ENCODE measurements around the gene CNIH2. TPM values are rescaled to one million over a fixed set of nuclear protein-coding genes. Genes with fewer than 3 reads are reported as not detected.
A peak's percentile ranks its signal among the peaks of the same experiment; 100 is the strongest.
"Not testable (repeated sequence)": the region's sequence is repeated elsewhere in the genome, so short reads cannot be mapped to it uniquely, and the experiment has no call there.

Gene CNIH2
- polyA plus RNA-seq (ENCODE audit: insufficient read depth in 1 of 5, insufficient read length in 5 of 5, low replicate concordance in 1 of 5), result 1 to 10 TPM; 3.4 to 5.2 (median 4.0) TPM
- long read RNA-seq, donor 1, partial matches to known transcripts, result 0 of 4 reads
- long read RNA-seq, donor 1, other reads (novel, unspliced or antisense), result 0 of 4 reads
- long read RNA-seq, donor 2, partial matches to known transcripts, result 0 of 4 reads
- long read RNA-seq, donor 2, other reads (novel, unspliced or antisense), result 0 of 4 reads
- long read RNA-seq, donor 3, partial matches to known transcripts, result 0 of 5 reads
- long read RNA-seq, donor 3, other reads (novel, unspliced or antisense), result 0 of 5 reads
- long read RNA-seq, donor 4, partial matches to known transcripts, result 5 of 6 reads
- long read RNA-seq, donor 4, other reads (novel, unspliced or antisense), result 0 of 6 reads
- long read RNA-seq, donor 5, partial matches to known transcripts, result 0 of 1 reads
- long read RNA-seq, donor 5, other reads (novel, unspliced or antisense), result 0 of 1 reads
- long read RNA-seq, donor 6, partial matches to known transcripts, result 0 of 2 reads
- long read RNA-seq, donor 6, other reads (novel, unspliced or antisense), result 0 of 2 reads
- long read RNA-seq, donor 7, partial matches to known transcripts, result 0 of 1 reads
- long read RNA-seq, donor 7, other reads (novel, unspliced or antisense), result 0 of 1 reads
- long read RNA-seq, donor 8, partial matches to known transcripts, result 16 of 36 reads
- long read RNA-seq, donor 8, other reads (novel, unspliced or antisense), result 20 of 36 reads

- no peak for DNase-seq
Measured at GRCh38 chr11:66277471-66278362, at the start of gene CNIH2. TSS of gene CNIH2 (plus strand) at chr11:66278175. CDS start at chr11:66278457, 282 bp downstream.

DNA sequence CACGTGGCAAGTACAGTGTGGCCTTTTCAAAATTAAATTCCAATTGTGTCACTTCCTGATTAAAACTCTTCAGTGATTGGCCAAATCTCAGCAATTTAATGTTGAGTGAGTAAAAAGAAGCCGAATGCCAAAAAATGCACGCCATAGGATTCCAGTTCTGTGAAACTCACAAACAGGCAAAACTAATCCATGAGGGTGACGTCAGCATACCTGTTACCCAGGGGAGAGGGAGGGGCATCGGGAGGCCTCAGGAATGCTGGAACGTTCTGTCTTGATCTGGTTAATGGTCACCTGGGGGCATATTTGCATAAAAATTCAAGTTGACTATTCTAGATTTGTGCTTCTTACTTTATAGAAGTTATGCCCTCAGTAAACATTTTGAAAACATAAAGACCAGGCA, 49.5 kb upstream of the CNIH2 start:
- peak; percentile 46 to 50 for DNase-seq

DNA sequence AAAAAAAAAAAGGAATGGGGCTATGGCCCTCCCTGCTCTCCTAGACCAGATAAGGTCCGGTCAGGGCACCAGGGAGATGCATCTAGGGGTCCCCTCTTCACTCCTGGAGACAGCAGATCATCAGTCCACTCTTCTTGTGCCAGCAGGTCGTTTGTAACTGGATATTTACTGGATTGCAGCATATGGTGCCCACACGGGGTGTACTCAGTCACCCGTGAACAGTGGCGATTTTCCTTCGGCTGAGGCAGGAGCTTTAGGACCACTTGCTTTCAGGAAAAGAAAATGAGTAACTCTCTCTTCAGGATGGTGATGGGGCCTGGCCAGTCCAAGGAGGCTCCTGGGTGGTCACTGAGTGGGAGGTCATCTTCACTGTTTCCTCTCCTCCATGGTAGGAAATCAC, 47.8 kb upstream of the CNIH2 start:
- DNase-seq, result no peak

- DNase-seq, result no peak
Measured at GRCh38 chr11:66230978-66231377, 47.0 kb upstream of the CNIH2 start.

DNA sequence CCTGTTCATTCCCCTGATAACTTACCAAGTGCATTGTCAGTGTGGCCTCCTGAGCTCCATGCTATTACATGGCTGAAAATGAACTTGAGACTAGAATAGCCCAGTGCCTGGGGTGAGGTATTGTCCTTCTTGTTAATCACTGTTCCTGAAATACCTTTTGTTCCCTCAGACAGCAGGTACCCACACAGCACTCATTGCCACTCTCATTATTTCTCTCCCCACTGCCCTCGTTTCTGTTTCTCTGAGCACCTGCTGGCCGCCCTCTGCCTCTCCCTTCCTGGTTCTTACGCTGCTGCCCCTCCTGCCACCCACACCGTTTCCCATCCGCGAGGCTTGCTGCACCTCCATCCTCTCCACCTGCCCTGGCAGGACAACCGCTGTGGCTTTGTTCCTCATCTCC, 46.4 kb upstream of the CNIH2 start:
- DNase-seq, result no peak

- no peak for DNase-seq
Measured at GRCh38 chr11:66232769-66233168, 45.2 kb upstream of the CNIH2 start.

DNA sequence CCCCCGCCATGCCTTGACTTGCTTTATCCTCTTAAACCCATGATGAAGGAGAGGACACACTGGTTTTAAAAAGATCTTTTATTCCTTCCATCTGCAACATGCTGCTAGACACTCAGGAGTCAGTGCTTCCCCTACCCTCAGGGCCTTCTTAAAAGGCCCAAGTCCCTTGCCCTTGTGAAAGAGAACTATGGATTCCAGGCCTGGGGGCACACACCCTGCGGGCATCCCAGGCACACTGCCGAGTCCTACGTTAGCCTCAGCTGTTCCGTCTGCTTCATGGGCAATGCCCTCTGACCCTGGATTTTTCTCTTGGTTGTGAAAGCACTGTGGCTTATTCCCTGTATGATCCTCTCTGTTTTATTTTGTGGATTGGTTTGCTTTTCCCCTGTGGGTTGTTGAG, 44.7 kb upstream of the CNIH2 start:
- DNase-seq, result no peak

GRCh38 chr11:66235141-66235540, 42.8 kb upstream of the CNIH2 start:
- DNase-seq, result no peak

DNA sequence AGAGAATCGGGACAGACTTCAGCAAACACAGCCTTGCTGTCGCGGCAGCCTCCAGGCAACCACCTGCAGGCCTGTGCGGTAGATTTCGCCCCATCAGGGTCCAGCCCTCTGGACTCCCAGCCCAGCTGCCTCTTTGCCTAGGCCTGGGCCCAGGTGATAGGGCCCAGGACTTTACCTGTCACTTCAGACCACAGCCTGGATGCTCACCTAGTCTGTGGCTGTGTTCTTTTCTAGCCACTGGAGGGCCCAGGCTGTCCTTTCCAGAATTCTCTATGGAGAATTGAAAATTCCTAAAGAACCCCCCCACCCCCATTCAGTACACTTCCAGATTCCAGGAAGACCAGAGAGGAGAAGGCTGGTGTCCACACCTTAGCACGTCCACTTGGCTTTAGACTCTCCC, 40.1 kb upstream of the CNIH2 start:
- DNase-seq, result no peak

DNA sequence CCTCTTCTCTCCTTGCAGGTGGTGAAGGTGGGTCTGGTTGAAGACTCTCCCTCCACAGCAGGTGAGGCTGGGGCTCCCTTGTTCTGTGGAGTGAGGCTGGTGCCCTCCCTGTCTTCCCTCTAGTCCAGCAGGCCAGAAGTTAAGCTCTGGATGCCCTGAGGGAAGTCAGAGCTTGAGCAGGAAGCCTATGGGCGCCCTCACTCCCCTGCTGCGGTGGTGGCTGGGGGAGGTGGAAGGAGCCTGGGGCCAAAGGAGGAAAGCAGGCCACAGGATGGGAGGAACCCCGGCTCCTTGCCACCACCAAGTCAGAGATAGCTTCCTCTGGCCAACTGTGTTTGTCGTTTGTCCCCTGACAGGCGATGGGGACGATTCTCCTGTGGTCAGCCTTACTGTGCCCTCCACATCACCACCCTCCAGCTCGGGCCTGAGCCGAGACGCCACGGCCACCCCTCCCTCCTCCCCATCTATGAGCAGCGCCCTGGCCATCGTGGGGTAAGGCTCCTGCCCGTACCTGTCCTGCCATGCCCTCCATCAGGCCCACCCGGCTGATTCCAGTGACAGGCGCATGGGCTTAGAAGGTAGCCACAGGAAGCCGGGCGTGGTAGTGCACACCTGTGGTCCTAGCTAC, 39.1 kb upstream of the CNIH2 start:
- DNase-seq, result no peak

GRCh38 chr11:66239511-66239910, 38.5 kb upstream of the CNIH2 start:
- DNase-seq, result no peak

DNA sequence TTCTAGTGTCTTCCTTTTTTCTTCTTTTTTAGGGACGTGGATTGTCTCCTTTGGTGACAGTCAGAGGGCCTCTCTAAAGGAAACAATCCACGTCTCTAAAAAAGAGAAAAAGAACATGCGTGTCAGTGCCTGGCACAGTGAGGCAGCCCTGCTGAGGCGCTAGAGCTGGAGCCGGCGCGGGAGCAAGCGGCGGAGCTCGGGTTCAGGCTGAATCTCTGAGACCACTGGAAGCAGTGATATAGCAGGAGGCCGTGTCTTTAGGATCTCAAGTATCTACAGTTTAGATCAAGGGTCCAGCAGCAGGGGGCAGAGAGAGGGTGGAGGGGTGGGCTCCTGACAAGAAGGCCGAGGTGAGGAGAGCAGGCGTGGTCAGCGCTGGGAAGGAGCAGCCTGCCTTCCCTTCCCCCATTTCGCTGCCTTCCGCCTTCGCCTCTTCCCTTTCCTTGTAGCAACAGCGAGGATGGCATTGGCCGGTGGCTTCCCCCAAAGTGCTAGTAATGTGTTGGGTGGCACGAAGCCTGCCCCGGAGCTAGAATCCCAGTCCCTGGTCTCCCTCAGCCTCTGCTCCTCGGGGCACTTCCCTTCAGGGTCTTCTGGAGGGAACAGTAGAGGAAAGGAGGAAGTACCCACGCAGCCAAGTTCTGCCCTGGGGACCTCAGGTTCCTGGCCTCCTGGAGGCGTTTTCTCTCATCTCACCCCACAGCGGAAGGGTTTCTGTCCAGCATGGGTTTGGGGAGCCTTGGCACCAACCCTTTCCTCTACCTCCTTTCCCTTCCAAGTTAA, 37.8 kb upstream of the CNIH2 start:
- no peak for DNase-seq

GRCh38 chr11:66240781-66241136, 37.2 kb upstream of the CNIH2 start:
- DNase-seq, result no peak

DNA sequence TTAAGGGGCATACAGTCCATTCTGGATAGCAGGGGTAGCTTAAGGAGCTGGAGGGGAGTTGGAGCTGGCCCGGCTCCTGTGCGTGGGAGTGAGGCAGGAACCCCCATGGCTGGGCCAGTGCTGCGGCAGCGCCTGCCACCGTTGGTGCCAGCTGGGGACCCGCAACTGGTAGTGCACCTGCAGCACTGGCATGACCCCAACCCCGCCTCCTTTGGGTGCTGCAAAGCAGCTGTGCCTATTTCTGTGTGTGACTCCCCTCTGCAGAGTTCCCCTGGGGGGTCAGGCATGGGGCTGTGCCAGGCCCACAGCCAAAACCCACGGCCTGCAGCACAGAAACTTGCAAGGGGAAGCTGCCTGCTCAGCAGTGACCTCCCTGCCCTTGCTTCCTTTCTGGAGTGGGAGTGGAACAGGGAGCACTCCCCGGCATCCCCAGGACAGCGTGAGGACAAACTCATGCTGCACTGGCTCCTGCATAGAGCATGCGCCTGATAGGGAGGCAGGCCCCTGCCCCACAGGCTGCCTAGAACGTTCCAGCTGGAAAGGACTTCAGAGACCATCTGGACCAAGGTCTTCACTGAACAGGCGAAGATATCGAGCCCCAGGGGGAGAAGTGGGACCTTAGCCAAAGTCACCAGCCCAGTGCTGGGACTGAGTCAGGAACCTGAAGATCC, 35.7 kb upstream of the CNIH2 start:
- DNase-seq, result no peak

DNA sequence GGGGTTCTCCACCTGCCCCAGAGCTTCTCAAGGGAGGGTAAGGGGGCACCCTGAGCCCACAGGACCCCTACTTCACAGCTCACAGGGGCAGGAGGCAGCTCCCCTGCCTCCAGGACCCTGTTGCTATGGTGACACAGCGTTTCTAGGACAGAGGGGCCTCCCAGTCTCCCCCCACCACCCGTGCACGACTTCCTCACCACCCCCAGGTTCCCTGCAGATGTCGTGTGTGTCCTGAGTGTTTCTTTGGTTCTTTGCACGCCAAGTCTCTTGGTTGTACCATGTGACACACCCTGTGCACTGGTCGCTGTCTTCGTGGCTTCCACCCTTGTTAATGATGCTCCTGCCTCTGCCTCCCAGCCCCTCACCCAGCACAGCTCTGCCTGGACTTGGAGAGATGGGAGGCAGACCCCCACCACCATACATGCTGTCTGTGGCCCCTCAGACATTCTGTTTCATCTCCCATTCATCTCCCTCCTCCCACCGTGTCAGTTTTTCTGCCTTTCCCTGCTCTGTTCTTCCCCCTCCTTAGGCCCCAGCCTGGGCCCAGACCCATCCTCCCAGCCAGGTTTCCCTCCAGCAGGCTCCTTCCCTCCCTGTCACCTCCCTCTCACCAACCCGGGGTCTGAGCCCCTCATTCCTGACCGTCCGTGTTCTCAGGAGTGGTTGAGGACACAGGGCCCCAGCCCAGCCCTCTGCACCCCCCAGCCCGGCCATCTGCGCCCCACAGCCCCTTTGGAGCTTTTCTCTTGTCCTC, 34.0 kb upstream of the CNIH2 start:
- no peak for DNase-seq

GRCh38 chr11:66247295-66247694, 30.7 kb upstream of the CNIH2 start:
- DNase-seq, result no peak

DNA sequence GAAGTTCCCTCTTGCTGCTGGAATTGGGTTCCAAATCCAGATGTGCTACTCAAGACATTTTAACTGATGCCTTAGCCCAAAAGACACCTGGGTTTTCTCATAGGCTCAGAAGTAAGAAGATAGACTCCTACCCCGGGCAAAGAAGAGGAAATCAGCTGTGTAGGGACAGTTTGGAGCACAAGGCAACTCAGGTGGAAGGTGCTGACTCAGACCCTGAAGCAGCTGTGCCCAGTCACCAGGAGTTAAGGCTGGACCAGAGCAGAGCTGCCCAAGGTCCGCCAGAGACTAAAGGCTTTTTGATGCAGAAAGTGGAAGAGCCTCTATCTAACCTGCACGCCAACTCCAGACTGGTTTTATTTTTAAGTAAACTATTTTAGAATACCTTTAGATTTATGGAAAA, 30.2 kb upstream of the CNIH2 start:
- no peak for DNase-seq

DNA sequence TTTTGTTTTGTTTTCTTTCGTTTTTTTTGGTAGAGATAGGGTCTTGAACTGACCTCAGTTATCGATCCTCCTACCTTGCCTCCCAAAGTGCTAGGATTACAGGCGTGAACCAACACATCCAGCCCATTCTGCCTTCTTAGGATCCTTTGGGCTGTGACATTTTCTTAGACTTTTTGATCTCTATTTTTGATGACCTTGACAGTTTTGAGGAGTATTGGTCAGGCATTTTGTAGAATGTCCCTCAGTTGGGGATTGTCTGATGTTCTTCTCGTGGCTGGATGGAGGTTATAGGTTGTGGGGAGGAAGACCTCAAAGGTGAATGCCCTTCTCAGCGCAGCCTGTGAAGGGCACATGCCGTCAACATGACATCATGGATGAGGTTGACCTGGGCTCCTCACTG, 29.1 kb upstream of the CNIH2 start:
- DNase-seq, result no peak

DNA sequence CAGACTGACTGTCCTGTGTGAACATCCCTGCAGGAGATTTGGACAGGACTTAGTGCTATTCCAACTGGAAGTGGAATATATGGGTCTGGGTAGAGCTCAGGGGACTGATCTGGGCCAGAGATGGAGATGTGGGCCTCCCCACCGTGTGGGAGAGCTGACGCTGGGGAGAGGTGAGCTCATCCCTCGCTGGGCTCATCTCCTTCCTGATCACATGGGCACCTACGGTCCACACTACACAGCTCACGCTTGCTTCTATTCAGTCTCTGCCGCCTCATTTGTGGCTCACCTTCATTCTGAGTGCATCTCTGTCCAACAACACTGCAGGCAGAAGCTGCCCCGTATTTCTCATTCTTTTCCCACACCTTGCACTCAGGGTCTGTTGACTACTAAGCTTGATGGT, 26.2 kb upstream of the CNIH2 start:
- no peak for DNase-seq

- DNase-seq, result not testable (repeated sequence)
Measured at GRCh38 chr11:66253081-66253480, 24.9 kb upstream of the CNIH2 start.

Data from right lung (tissue), 10 donors.